ENCODE results near the gene PRKCA.

Gene PRKCA

GRCh38 chr17:66734186-66734943, 432.0 kb downstream of the PRKCA start:
- DNase-seq (ENCODE audit: low spot score) = no peak

- no peak for DNase-seq (ENCODE audit: low spot score)
Measured at GRCh38 chr17:66737524-66737923, 435.1 kb downstream of the PRKCA start.

GRCh38 chr17:66738301-66738700, 435.9 kb downstream of the PRKCA start:
- DNase-seq (ENCODE audit: low spot score) = no peak

- DNase-seq (ENCODE audit: low spot score) = no peak
Measured at GRCh38 chr17:66739553-66739952, 437.1 kb downstream of the PRKCA start.

GRCh38 chr17:66740226-66740625, 437.8 kb downstream of the PRKCA start:
- no peak for DNase-seq (ENCODE audit: low spot score)

GRCh38 chr17:66743511-66743910, 441.1 kb downstream of the PRKCA start:
- DNase-seq (ENCODE audit: low spot score) = no peak

- no peak for DNase-seq (ENCODE audit: low spot score)
Measured at GRCh38 chr17:66746736-66747135, 444.3 kb downstream of the PRKCA start.

- no peak for DNase-seq (ENCODE audit: low spot score)
Measured at GRCh38 chr17:66747578-66748275, 445.3 kb downstream of the PRKCA start.

GRCh38 chr17:66748578-66748977, 446.2 kb downstream of the PRKCA start:
- DNase-seq (ENCODE audit: low spot score) = no peak

GRCh38 chr17:66749217-66749832, 446.9 kb downstream of the PRKCA start:
- no peak for DNase-seq (ENCODE audit: low spot score)

- no peak for DNase-seq (ENCODE audit: low spot score)
Measured at GRCh38 chr17:66750116-66750515, 447.7 kb downstream of the PRKCA start.

GRCh38 chr17:66750781-66751543, 448.5 kb downstream of the PRKCA start:
- no peak for DNase-seq (ENCODE audit: low spot score)

- no peak for DNase-seq (ENCODE audit: low spot score)
Measured at GRCh38 chr17:66751771-66752170, 449.4 kb downstream of the PRKCA start.

- no peak for DNase-seq (ENCODE audit: low spot score)
Measured at GRCh38 chr17:66752411-66752810, 450.0 kb downstream of the PRKCA start.

GRCh38 chr17:66753126-66753920, 450.9 kb downstream of the PRKCA start:
- no peak for DNase-seq (ENCODE audit: low spot score)

- DNase-seq (ENCODE audit: low spot score) = no peak
Measured at GRCh38 chr17:66755101-66755943, 452.9 kb downstream of the PRKCA start.

- DNase-seq (ENCODE audit: low spot score) = no peak
Measured at GRCh38 chr17:66755944-66756290, 453.5 kb downstream of the PRKCA start.

GRCh38 chr17:66760324-66760723, 457.9 kb downstream of the PRKCA start:
- no peak for DNase-seq (ENCODE audit: low spot score)

- DNase-seq (ENCODE audit: low spot score) = no peak
Measured at GRCh38 chr17:66762276-66762675, 459.9 kb downstream of the PRKCA start.

GRCh38 chr17:66763056-66763455, 460.6 kb downstream of the PRKCA start:
- DNase-seq (ENCODE audit: low spot score) = no peak
